Right lobe of liver (tissue), 6 donors: ENCODE results near the gene APMAP. TPM values are rescaled to one million over a fixed set of nuclear protein-coding genes. Genes with fewer than 3 reads are reported as not detected.

ENCODE experiments used
- ATAC-seq, 4 donors: fragments of 200-7000 bp; cut with Tn5 transposase; one replicate each; pipeline ENCODE4 v1.9.1; 2020; ENCODE audit warnings: mild to moderate bottlenecking in 4 of 4, moderate library complexity in 4 of 4
- DNase-seq, 3 donors: peaks; one replicate each; pipeline ENCODE4 v3.0.0-alpha.2; 2020
- H3K27ac ChIP-seq, 3 donors: fragments of 200-600 bp; one replicate each; pipeline ENCODE4 v1.8.0; 2022
- H3K27me3 ChIP-seq, 2 donors: fragments of 200-600 bp; one replicate each; pipeline ENCODE4 v1.8.0; 2022
- H3K36me3 ChIP-seq, 4 donors: fragments of 200-600 bp; sonication (generic) in 1 of 4; one replicate each; pipeline versions ENCODE4 v1.5.1 to v1.8.0; 2017 to 2022; ENCODE audit warnings: control low read depth in 1 of 4
- H3K4me1 ChIP-seq, 4 donors: fragments of 200-600 bp; sonication (generic) in 1 of 4; one replicate each; pipeline versions ENCODE4 v1.5.1 to v1.8.0; 2017 to 2022; ENCODE audit warnings: control low read depth in 1 of 4
- H3K4me3 ChIP-seq, 3 donors: fragments of 200-600 bp; one replicate each; pipeline ENCODE4 v1.8.0; 2022
- H3K9me3 ChIP-seq, 4 donors: fragments of 200-600 bp; sonication (generic) in 1 of 4; one replicate each; pipeline versions ENCODE4 v1.5.1 to v1.8.0; 2017 to 2022; ENCODE audit warnings: control low read depth in 1 of 4
- POLR2A ChIP-seq: fragments of 450-650 bp; IDR thresholded peaks from one replicate; pipeline ENCODE4 v1.6.1; 2017; ENCODE audit warnings: antibody characterized with exemption, mild to moderate bottlenecking
- WGBS: methylation state at CpG from one replicate; pipeline ENCODE4 v1.1.6; 2018; ENCODE audit warnings: low coverage, low lambda C conversion rate; ENCODE audit not compliant: insufficient coverage; ENCODE audit errors: missing lambda C conversion rate; 5-methylcytosine and 5-hydroxymethylcytosine counted together
- intact Hi-C, 2 donors: fragments of 100-400 bp; cut with DNase I; formaldehyde crosslinking; loops; one replicate each; pipeline versions ENCODE4 v1.11.2 to v1.14.1; 2022
- total RNA-seq, 6 experiments: library from RNA; depleted of rRNA in 2 of 6; stranded (reverse); fragments of >200 nt in 2 of 6; fragmentation: NEBNext Ultra II Directional in 3 of 6; extraction: Animal tissue kit (Norgen Biotek cat#: 25700) in 3 of 6; gene quantifications; one replicate each; pipeline versions ENCODE4 v1.1.0 to v1.2.4, GENCODE V29; 2016 to 2023
- TF ChIP-seq, protein P1 (sequence below), 4 donors: fragments of 200-600 bp in 3 of 4; fragments of 450-650 bp in 1 of 4; IDR thresholded peaks; one replicate each; pipeline versions ENCODE4 v1.5.1 to v1.8.0; 2016 to 2022; ENCODE audit warnings: antibody characterized with exemption in 4 of 4, mild to moderate bottlenecking in 2 of 4
- donor health status: DM: no; HTN: yes; CAD: no.
- donor health status: DM: no; HTN: no; CAD: no.
- donor health status: DM: no; HTN: no; CAD: no.
- donor health status: DM: no; HTN: yes; CAD: no.
- donor health status: DM: no; HTN: yes; CAD: no.

APMAP gene
- total RNA-seq, 6 experiments from 2014 or later: 130 to 210 (median 140) TPM

GRCh38 chr20:24968278-24968800 is 24.2 kb downstream of the APMAP start:
- Histone ChIP-seq H3K4me1 (no peaks in the 10 kb centered on the region), H3K36me3 (peaks cover 2 to 93% (median 50%) of the 10 kb centered on the region in 4 donors), H3K9me3 (no peaks in the 10 kb centered on the region), H3K27me3 (no peaks in the 10 kb centered on the region), H3K4me3 (no peak overlapping the region), H3K27ac (no peak overlapping the region)
- 74% methylated on average over 5 of the region's 5 CpGs for WGBS
- intact Hi-C loops: no loop called here
- no peak for TF ChIP-seq POLR2A
- TF ChIP-seq, protein P1, sequence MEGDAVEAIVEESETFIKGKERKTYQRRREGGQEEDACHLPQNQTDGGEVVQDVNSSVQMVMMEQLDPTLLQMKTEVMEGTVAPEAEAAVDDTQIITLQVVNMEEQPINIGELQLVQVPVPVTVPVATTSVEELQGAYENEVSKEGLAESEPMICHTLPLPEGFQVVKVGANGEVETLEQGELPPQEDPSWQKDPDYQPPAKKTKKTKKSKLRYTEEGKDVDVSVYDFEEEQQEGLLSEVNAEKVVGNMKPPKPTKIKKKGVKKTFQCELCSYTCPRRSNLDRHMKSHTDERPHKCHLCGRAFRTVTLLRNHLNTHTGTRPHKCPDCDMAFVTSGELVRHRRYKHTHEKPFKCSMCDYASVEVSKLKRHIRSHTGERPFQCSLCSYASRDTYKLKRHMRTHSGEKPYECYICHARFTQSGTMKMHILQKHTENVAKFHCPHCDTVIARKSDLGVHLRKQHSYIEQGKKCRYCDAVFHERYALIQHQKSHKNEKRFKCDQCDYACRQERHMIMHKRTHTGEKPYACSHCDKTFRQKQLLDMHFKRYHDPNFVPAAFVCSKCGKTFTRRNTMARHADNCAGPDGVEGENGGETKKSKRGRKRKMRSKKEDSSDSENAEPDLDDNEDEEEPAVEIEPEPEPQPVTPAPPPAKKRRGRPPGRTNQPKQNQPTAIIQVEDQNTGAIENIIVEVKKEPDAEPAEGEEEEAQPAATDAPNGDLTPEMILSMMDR (IDR thresholded peaks at IDR 0.05): no peak
- ATAC-seq (peak in 2 of 4 donors; percentile 19 to 23), DNase-seq (peak in 1 of 3 donors; percentile 29)

GRCh38 chr20:24966317-24967012 is 26.1 kb downstream of the APMAP start:
- Histone ChIP-seq H3K27me3 (no peaks in the 10 kb centered on the region), H3K27ac (no peak overlapping the region), H3K36me3 (peaks cover 0 to 93% (median 51%) of the 10 kb centered on the region in 4 donors), H3K9me3 (no peaks in the 10 kb centered on the region), H3K4me1 (no peaks in the 10 kb centered on the region), H3K4me3 (no peak overlapping the region)
- DNase-seq (no peak), ATAC-seq (no peak)
- WGBS: 81% methylated on average over 7 of the region's 15 CpGs
- intact Hi-C loops: no loop called here
- TF ChIP-seq, protein P1 (IDR thresholded peaks at IDR 0.05): no peak

GRCh38 chr20:24965065-24965919 is 27.3 kb downstream of the APMAP start:
- ATAC-seq: no peak
- 100% methylated on average over 2 of the region's 7 CpGs for WGBS
- DNase-seq: no peak

GRCh38 chr20:24964506-24964840 is 28.1 kb downstream of the APMAP start:
- H3K4me3 ChIP-seq: no peak overlapping the region
- DNase-seq (no peak), ATAC-seq (no peak)
- intact Hi-C loops: no loop called here
- no peaks in the 10 kb centered on the region for H3K4me1 ChIP-seq
- WGBS: 81% methylated on average over 8 of the region's 9 CpGs
- TF ChIP-seq POLR2A: no peak
- TF ChIP-seq, protein P1 (IDR thresholded peaks at IDR 0.05): no peak
- H3K36me3 ChIP-seq: peaks cover 0 to 92% (median 47%) of the 10 kb centered on the region in 4 donors
- H3K27ac ChIP-seq: no peak overlapping the region
- no peaks in the 10 kb centered on the region for H3K27me3 ChIP-seq
- H3K9me3 ChIP-seq: no peaks in the 10 kb centered on the region

More at GRCh38 chr20:24965065-24965919, 27.3 kb downstream of the APMAP start:
- intact Hi-C loops: no loop called here
- no peak overlapping the region for H3K4me3 ChIP-seq
- H3K27ac ChIP-seq: no peak overlapping the region
- peaks cover 0 to 93% (median 52%) of the 10 kb centered on the region in 4 donors for H3K36me3 ChIP-seq
- TF ChIP-seq, protein P1 (IDR thresholded peaks at IDR 0.05): no peak
- H3K9me3 ChIP-seq: no peaks in the 10 kb centered on the region
- H3K27me3 ChIP-seq: no peaks in the 10 kb centered on the region
- no peaks in the 10 kb centered on the region for H3K4me1 ChIP-seq
